ENCODE measurements around the gene OVCH1.

DNA sequence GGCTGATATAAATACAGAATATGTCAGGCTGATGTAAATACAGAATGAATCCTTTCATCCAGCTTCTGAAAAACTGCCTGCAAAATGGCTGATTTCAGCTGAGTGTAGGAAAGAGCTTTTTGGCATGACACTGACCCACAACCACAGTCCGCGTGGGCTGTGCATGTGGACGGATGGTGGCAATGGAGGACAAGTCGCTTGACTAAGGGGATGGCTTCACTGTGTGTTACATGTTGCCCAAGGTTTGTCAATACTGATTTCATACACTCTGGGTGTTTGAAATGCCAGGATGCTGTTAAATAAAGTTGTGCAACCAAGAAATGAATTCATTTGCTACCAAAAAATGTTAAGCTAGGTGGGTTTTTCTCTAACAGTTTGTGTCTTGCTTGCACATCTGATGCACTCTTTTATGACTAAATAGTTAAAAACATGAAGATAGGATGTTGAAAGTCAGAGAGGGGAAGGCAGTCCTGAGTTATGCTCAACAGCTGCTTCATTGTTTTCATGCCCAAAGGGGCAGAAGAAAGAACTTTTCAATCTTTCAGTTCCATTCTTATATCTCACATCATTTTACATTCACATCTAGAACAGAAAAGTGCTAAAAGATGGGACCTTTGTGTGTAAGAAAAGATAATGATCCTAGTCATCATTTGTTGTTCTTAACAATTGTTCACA is 36.5 kb upstream of the OVCH1 start:
- no peak for TF ChIP-seq CREB5 (CRISPR knock-in tag; IDR thresholded peaks at IDR 0.05; ENCODE audit: low read depth)
- TF ChIP-seq PATZ1 (CRISPR knock-in tag; IDR thresholded peaks at IDR 0.05; ENCODE audit: borderline replicate concordance): no peak
- TF ChIP-seq, protein P1, sequence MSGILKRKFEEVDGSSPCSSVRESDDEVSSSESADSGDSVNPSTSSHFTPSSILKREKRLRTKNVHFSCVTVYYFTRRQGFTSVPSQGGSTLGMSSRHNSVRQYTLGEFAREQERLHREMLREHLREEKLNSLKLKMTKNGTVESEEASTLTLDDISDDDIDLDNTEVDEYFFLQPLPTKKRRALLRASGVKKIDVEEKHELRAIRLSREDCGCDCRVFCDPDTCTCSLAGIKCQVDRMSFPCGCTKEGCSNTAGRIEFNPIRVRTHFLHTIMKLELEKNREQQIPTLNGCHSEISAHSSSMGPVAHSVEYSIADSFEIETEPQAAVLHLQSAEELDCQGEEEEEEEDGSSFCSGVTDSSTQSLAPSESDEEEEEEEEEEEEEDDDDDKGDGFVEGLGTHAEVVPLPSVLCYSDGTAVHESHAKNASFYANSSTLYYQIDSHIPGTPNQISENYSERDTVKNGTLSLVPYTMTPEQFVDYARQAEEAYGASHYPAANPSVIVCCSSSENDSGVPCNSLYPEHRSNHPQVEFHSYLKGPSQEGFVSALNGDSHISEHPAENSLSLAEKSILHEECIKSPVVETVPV (CRISPR knock-in tag; IDR thresholded peaks at IDR 0.05): no peak
- no peak for TF ChIP-seq ZC3H10 (CRISPR knock-in tag; IDR thresholded peaks at IDR 0.05)
- TF ChIP-seq TCF4 (CRISPR knock-in tag; IDR thresholded peaks at IDR 0.05; ENCODE audit: borderline replicate concordance): no peak
- no peak for TF ChIP-seq CSDC2 (CRISPR knock-in tag; IDR thresholded peaks at IDR 0.05)
- no peak for TF ChIP-seq TSHZ2 (CRISPR knock-in tag; IDR thresholded peaks at IDR 0.05)
- TF ChIP-seq BACH2 (CRISPR knock-in tag; IDR thresholded peaks at IDR 0.05; ENCODE audit: borderline replicate concordance): no peak
- TF ChIP-seq ZNF70 (CRISPR knock-in tag; IDR thresholded peaks at IDR 0.05): no peak
- no peak for TF ChIP-seq ZFP30 (CRISPR knock-in tag; IDR thresholded peaks at IDR 0.05)
- TF ChIP-seq ZNF565 (CRISPR knock-in tag; conservative IDR thresholded peaks at IDR 0.05; ENCODE audit: low read depth): no peak
- TF ChIP-seq ARNTL (CRISPR knock-in tag; IDR thresholded peaks at IDR 0.05; ENCODE audit: borderline replicate concordance, low read depth): no peak
- no peak for TF ChIP-seq RARB (CRISPR knock-in tag; IDR thresholded peaks at IDR 0.05)
